ENCODE results near the gene MARCHF10.

- TF ChIP-seq CTCF (IDR thresholded peaks at IDR 0.05; ENCODE audit: low read depth, low read length) (no peak), EZH2phosphoT487 (IDR thresholded peaks at IDR 0.05; ENCODE audit: low read depth) (0 out of 2 replicates have a peak, but pooled peaks have one; percentile 24)
These were observed 154.9 kb downstream of the MARCHF10 start for GRCh38 chr17:62653002-62653825.

All from OCI-LY3 (cell line).